Measurements from ENCODE around the gene RPS17. TPM values are rescaled to one million over a fixed set of nuclear protein-coding genes. Genes with fewer than 3 reads are reported as not detected.
"Not testable (repeated sequence)": the region's sequence is repeated elsewhere in the genome, so short reads cannot be mapped to it uniquely, and the experiment has no call there.

RPS17 gene
- total and polyA plus RNA-seq, 8 donors: 751 to 2,243 (median 1,194) TPM

GRCh38 chr15:82530606-82531379 lies 9.5 kb downstream of the RPS17 start:
- peak; percentile 78 to 87 (median 83) for TF ChIP-seq CTCF (IDR thresholded peaks at IDR 0.05)
- FAIRE-seq (no peak), DNase-seq (peak; percentile 84 to 90 (median 86)), ATAC-seq (peak; percentile 90 to 98 (median 95))
- WGBS, 2 donors: 8 to 11% methylated on average over 10 of the region's 10 CpGs
- Histone ChIP-seq H3K27me3 (no peaks in the 10 kb centered on the region), H3K36me3 (peaks cover 0 to 16% (median 0%) of the 10 kb centered on the region in 3 donors), H3K4me1 (no peaks in the 10 kb centered on the region), H3K9me3 (no peaks in the 10 kb centered on the region), H3K4me3 (peak overlapping the region in 1 of 4 donors; percentile 40), H3K27ac (peak overlapping the region in 2 of 4 donors; percentile 52 to 73)
- intact Hi-C loops (cut with DNase I): no loop called here

GRCh38 chr15:82530006-82530405 lies 10.3 kb downstream of the RPS17 start:
- ATAC-seq: no peak
- intact Hi-C loops (cut with DNase I): no loop called here
- peak in 1 of 6 donors; percentile 11 for DNase-seq

GRCh38 chr15:82513587-82513986 lies 26.7 kb downstream of the RPS17 start:
- H3K27ac ChIP-seq; H3K9me3 ChIP-seq; FAIRE-seq; H3K36me3 ChIP-seq; intact Hi-C loops (cut with DNase I); H3K4me3 ChIP-seq; H3K4me1 ChIP-seq; H3K27me3 ChIP-seq; DNase-seq; ATAC-seq: not testable (repeated sequence)
- no CpG with 5 or more reads among the region's 48 CpGs for WGBS, 2 donors

More at GRCh38 chr15:82530006-82530405, 10.3 kb downstream of the RPS17 start:
- Histone ChIP-seq H3K4me1 (no peaks in the 10 kb centered on the region), H3K4me3 (no peak overlapping the region), H3K36me3 (peaks cover 0 to 11% (median 0%) of the 10 kb centered on the region in 3 donors), H3K9me3 (no peaks in the 10 kb centered on the region), H3K27me3 (no peaks in the 10 kb centered on the region), H3K27ac (no peak overlapping the region)
- FAIRE-seq: no peak
- 72 to 75% methylated on average over 3 of the region's 3 CpGs for WGBS, 2 donors
- no peak for TF ChIP-seq CTCF (IDR thresholded peaks at IDR 0.05)

- H3K4me1 ChIP-seq; H3K9me3 ChIP-seq; intact Hi-C loops (cut with DNase I); H3K27me3 ChIP-seq; ATAC-seq; H3K27ac ChIP-seq; DNase-seq; FAIRE-seq; H3K4me3 ChIP-seq; H3K36me3 ChIP-seq: not testable (repeated sequence)
- whole genome bisulfite sequencing, 2 donors: 91% methylated on average over 2 of the region's 4 CpGs
These were observed 32.6 kb downstream of the RPS17 start for GRCh38 chr15:82507693-82508092.

GRCh38 chr15:82507087-82507486 lies 33.2 kb downstream of the RPS17 start:
- H3K27me3 ChIP-seq; FAIRE-seq; ATAC-seq; DNase-seq; H3K4me3 ChIP-seq; H3K4me1 ChIP-seq; H3K27ac ChIP-seq; H3K9me3 ChIP-seq; H3K36me3 ChIP-seq; intact Hi-C loops (cut with DNase I): not testable (repeated sequence)
- WGBS, 2 donors: 77 to 88% methylated on average over 1 of the region's 1 CpG

- H3K36me3 ChIP-seq; H3K27me3 ChIP-seq; FAIRE-seq; DNase-seq; H3K9me3 ChIP-seq; intact Hi-C loops (cut with DNase I); H3K4me3 ChIP-seq; H3K4me1 ChIP-seq; H3K27ac ChIP-seq: not testable (repeated sequence)
- peak; percentile 25 to 68 (median 54) for ATAC-seq
- no CpG with 5 or more reads among the region's 3 CpGs for WGBS, 2 donors
These were observed 34.4 kb downstream of the RPS17 start for GRCh38 chr15:82505842-82506241.

GRCh38 chr15:82504074-82504473 lies 36.2 kb downstream of the RPS17 start:
- FAIRE-seq; intact Hi-C loops (cut with DNase I); H3K27me3 ChIP-seq; ATAC-seq; DNase-seq; H3K9me3 ChIP-seq; H3K36me3 ChIP-seq; H3K4me3 ChIP-seq; H3K4me1 ChIP-seq; H3K27ac ChIP-seq: not testable (repeated sequence)
- 77 to 97% methylated on average over 1 of the region's 3 CpGs for WGBS, 2 donors

- FAIRE-seq; H3K27ac ChIP-seq; H3K9me3 ChIP-seq; H3K36me3 ChIP-seq; H3K4me3 ChIP-seq; intact Hi-C loops (cut with DNase I); H3K4me1 ChIP-seq; H3K27me3 ChIP-seq: not testable (repeated sequence)
- DNase-seq (peak in 1 of 6 donors; percentile 23), ATAC-seq (peak; percentile 60 to 87 (median 86))
- 30 to 45% methylated on average over 2 to 3 of the region's 7 CpGs for WGBS, 2 donors
These were observed 37.4 kb downstream of the RPS17 start for GRCh38 chr15:82502700-82503339.

- H3K27me3 ChIP-seq; H3K27ac ChIP-seq; DNase-seq; ATAC-seq; H3K4me3 ChIP-seq; H3K36me3 ChIP-seq; FAIRE-seq; H3K9me3 ChIP-seq; intact Hi-C loops (cut with DNase I); H3K4me1 ChIP-seq: not testable (repeated sequence)
- WGBS, 2 donors: 65 to 72% methylated on average over 4 of the region's 4 CpGs
These were observed 39.5 kb downstream of the RPS17 start for GRCh38 chr15:82500772-82501171.

GRCh38 chr15:82497978-82498377 lies 42.3 kb downstream of the RPS17 start:
- peak in 2 of 4 donors; percentile 69 for ATAC-seq
- DNase-seq; H3K9me3 ChIP-seq; H3K36me3 ChIP-seq; H3K27ac ChIP-seq; H3K4me1 ChIP-seq; H3K4me3 ChIP-seq; H3K27me3 ChIP-seq; FAIRE-seq; intact Hi-C loops (cut with DNase I): not testable (repeated sequence)
